ENCODE data around the gene PDZD7. TPM values are rescaled to one million over a fixed set of nuclear protein-coding genes. Genes with fewer than 3 reads are reported as not detected.

Gene PDZD7
- polyA plus RNA-seq, 1 donor from 2014 or later = 1.5 TPM

DNA sequence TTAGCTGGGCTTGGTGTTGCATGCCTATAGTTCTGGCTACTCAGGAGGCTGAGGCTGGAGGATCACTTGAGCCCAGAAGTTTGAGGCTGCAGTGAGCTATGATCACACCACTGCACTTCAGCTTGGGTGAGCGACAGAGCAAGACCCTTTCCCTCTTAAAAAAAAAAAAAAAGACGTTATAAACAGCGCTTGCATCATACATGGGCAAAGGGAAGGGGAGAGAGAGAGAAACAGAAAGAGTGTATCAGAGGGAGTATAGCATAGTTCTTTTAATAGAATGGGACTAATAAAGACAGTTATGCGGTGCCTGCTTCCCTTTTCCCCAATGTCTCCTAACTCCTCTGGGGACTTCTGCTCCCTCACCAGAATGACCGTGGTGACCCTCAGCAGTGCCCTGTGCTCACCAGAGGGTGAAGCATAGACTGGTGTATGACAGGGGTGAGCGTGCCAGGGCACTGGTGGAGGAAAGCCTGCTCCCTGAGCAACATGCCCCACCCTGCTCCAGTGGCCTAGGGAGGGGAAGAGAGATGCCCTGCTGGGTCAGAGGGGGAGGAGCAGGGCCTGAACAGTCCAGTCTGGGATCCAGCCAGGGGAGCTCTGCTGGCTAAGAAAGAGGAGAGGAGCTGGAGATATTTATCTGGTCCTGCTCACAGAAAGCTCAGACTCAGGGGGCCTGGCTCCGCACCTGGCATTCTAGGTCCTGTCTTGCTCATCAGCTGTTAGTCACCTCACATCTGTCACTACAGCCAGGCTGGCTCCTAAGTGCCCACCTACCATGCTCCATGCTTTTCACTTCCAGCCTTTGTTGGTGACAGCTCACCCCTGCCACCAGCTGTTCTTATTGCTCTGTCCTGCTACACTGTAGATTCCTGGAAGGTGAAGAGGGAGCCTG is 2.2 kb downstream of the PDZD7 start:
- peaks cover 46% of the 10 kb centered on the region for H3K27me3 ChIP-seq (ENCODE audit: insufficient read depth, low read depth, low read length)
- H3K27ac ChIP-seq (ENCODE audit: low read length) = no peak overlapping the region
- no peaks in the 10 kb centered on the region for H3K79me2 ChIP-seq (replicated peaks; ENCODE audit: insufficient read depth, low read length)

DNA sequence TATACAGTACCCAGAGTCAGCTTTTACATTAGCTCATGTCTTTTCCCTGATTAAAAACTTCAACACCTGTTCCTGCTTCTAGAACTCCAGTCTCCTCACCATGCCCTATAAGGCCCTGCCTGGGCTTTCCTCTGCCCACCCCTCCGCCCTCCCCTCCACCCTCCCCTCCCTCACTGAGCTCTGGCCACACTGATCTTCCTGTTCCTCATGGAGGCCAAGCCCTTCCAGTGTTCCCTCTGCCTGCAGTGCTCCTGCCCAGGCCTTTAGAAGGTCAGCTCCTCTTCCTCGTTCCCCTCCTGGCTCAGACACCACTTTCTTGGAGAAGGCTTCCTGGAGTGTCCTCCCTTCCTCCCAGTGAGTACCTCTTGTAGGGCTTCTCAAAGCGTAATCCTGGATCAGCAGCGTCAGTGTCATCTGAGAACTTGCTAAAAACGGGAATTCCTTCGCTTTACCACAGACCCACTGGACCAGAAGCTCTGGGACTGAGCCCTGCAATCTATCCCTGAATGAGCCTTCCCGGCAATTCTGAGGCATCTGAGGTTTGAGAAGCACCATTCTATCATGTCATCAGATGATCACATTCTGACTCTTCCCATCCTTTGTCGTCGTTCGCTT is 3.7 kb downstream of the PDZD7 start:
- no peaks in the 10 kb centered on the region for H4K20me1 ChIP-seq (ENCODE audit: insufficient read depth)
- TF ChIP-seq MXI1 (conservative IDR thresholded peaks at IDR 0.05; ENCODE audit: poor library complexity, severe bottlenecking) (no peak), EP300 (conservative IDR thresholded peaks at IDR 0.05; ENCODE audit: poor library complexity, severe bottlenecking) (no peak), TAF1 (IDR thresholded peaks at IDR 0.05; ENCODE audit: low read depth) (no peak), POLR2AphosphoS5 (IDR thresholded peaks at IDR 0.05) (no peak), EZH2 (IDR thresholded peaks at IDR 0.05; ENCODE audit: borderline replicate concordance, insufficient read depth, low read length, poor library complexity, severe bottlenecking) (no peak), RAD21 (conservative IDR thresholded peaks at IDR 0.05) (no peak)
- TF ChIP-seq, protein P1, sequence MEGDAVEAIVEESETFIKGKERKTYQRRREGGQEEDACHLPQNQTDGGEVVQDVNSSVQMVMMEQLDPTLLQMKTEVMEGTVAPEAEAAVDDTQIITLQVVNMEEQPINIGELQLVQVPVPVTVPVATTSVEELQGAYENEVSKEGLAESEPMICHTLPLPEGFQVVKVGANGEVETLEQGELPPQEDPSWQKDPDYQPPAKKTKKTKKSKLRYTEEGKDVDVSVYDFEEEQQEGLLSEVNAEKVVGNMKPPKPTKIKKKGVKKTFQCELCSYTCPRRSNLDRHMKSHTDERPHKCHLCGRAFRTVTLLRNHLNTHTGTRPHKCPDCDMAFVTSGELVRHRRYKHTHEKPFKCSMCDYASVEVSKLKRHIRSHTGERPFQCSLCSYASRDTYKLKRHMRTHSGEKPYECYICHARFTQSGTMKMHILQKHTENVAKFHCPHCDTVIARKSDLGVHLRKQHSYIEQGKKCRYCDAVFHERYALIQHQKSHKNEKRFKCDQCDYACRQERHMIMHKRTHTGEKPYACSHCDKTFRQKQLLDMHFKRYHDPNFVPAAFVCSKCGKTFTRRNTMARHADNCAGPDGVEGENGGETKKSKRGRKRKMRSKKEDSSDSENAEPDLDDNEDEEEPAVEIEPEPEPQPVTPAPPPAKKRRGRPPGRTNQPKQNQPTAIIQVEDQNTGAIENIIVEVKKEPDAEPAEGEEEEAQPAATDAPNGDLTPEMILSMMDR (IDR thresholded peaks at IDR 0.05; ENCODE audit: poor library complexity, severe bottlenecking) = no peak
- TF ChIP-seq, protein P2, sequence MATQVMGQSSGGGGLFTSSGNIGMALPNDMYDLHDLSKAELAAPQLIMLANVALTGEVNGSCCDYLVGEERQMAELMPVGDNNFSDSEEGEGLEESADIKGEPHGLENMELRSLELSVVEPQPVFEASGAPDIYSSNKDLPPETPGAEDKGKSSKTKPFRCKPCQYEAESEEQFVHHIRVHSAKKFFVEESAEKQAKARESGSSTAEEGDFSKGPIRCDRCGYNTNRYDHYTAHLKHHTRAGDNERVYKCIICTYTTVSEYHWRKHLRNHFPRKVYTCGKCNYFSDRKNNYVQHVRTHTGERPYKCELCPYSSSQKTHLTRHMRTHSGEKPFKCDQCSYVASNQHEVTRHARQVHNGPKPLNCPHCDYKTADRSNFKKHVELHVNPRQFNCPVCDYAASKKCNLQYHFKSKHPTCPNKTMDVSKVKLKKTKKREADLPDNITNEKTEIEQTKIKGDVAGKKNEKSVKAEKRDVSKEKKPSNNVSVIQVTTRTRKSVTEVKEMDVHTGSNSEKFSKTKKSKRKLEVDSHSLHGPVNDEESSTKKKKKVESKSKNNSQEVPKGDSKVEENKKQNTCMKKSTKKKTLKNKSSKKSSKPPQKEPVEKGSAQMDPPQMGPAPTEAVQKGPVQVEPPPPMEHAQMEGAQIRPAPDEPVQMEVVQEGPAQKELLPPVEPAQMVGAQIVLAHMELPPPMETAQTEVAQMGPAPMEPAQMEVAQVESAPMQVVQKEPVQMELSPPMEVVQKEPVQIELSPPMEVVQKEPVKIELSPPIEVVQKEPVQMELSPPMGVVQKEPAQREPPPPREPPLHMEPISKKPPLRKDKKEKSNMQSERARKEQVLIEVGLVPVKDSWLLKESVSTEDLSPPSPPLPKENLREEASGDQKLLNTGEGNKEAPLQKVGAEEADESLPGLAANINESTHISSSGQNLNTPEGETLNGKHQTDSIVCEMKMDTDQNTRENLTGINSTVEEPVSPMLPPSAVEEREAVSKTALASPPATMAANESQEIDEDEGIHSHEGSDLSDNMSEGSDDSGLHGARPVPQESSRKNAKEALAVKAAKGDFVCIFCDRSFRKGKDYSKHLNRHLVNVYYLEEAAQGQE (IDR thresholded peaks at IDR 0.05; ENCODE audit: borderline replicate concordance) = no peak

More for the DNA sequence above, 2.2 kb downstream of the PDZD7 start:
- Histone ChIP-seq H3K9me2 (ENCODE audit: insufficient read depth, low read length) (no peaks in the 10 kb centered on the region), H3K4me3 (ENCODE audit: low read length) (no peak overlapping the region), H3K9ac (ENCODE audit: low read length) (no peak overlapping the region), H3F3A (ENCODE audit: insufficient read depth, low read length, poor library complexity, severe bottlenecking) (no peaks in the 10 kb centered on the region), H3K36me3 (ENCODE audit: insufficient read depth, low read length) (no peaks in the 10 kb centered on the region), H2AFZ (ENCODE audit: low read depth, low read length) (no peak overlapping the region), H4K20me1 (ENCODE audit: insufficient read depth) (no peaks in the 10 kb centered on the region), H3K9me3 (ENCODE audit: low read length) (no peaks in the 10 kb centered on the region), H3K4me2 (ENCODE audit: low read length) (no peak overlapping the region)
- TF ChIP-seq TAF1 (IDR thresholded peaks at IDR 0.05; ENCODE audit: low read depth) (no peak), POLR2AphosphoS5 (IDR thresholded peaks at IDR 0.05) (no peak), EP300 (conservative IDR thresholded peaks at IDR 0.05; ENCODE audit: poor library complexity, severe bottlenecking) (no peak), RAD21 (conservative IDR thresholded peaks at IDR 0.05) (no peak), SMC3 (conservative IDR thresholded peaks at IDR 0.05; ENCODE audit: poor library complexity) (no peak), MXI1 (conservative IDR thresholded peaks at IDR 0.05; ENCODE audit: poor library complexity, severe bottlenecking) (no peak), EZH2 (IDR thresholded peaks at IDR 0.05; ENCODE audit: borderline replicate concordance, insufficient read depth, low read length, poor library complexity, severe bottlenecking) (no peak)
- TF ChIP-seq, protein P2 (IDR thresholded peaks at IDR 0.05; ENCODE audit: borderline replicate concordance) = no peak
- TF ChIP-seq, protein P1 (IDR thresholded peaks at IDR 0.05; ENCODE audit: poor library complexity, severe bottlenecking) = no peak

More for the DNA sequence above, 3.7 kb downstream of the PDZD7 start:
- Histone ChIP-seq H3K27ac (ENCODE audit: low read length) (no peak overlapping the region), H3K27me3 (ENCODE audit: insufficient read depth, low read depth, low read length) (peaks cover 37% of the 10 kb centered on the region), H3K9me2 (ENCODE audit: insufficient read depth, low read length) (no peaks in the 10 kb centered on the region), H3K9me3 (ENCODE audit: low read length) (no peaks in the 10 kb centered on the region), H3F3A (ENCODE audit: insufficient read depth, low read length, poor library complexity, severe bottlenecking) (no peaks in the 10 kb centered on the region), H2AFZ (ENCODE audit: low read depth, low read length) (no peak overlapping the region), H3K4me3 (ENCODE audit: low read length) (no peak overlapping the region), H3K36me3 (ENCODE audit: insufficient read depth, low read length) (no peaks in the 10 kb centered on the region), H3K4me2 (ENCODE audit: low read length) (no peak overlapping the region), H3K9ac (ENCODE audit: low read length) (no peak overlapping the region), H3K79me2 (replicated peaks; ENCODE audit: insufficient read depth, low read length) (no peaks in the 10 kb centered on the region)

Data from neural cell (in vitro differentiated cells).